Peyer's patch (tissue), 4 donors: ENCODE data around the gene KRTAP5-2.

Experiments
- CTCF ChIP-seq, 6 experiments: fragments of 450-650 bp in 4 of 6; fragments of 200-600 bp in 2 of 6; sonication (generic) in 1 of 6; IDR thresholded peaks; one replicate each; pipeline ENCODE4 v1.5.1; 2017 to 2019; ENCODE audit warnings: antibody characterized with exemption in 6 of 6, mild to moderate bottlenecking in 3 of 6, moderate library complexity in 1 of 6
- POLR2A ChIP-seq, 2 donors: fragments of 450-650 bp; IDR thresholded peaks; one replicate each; pipeline ENCODE4 v1.5.1; 2017; ENCODE audit warnings: antibody characterized with exemption in 2 of 2, mild to moderate bottlenecking in 2 of 2, moderate library complexity in 2 of 2

GRCh38 chr11:1639102-1639620 is 41.1 kb upstream of the KRTAP5-2 start:
- no peak for TF ChIP-seq CTCF (IDR thresholded peaks at IDR 0.05)
- TF ChIP-seq POLR2A (IDR thresholded peaks at IDR 0.05), result no peak
